MM.1S (cell line): ENCODE data around the gene H1-8.

Experiments used
- EZH2phosphoT487 ChIP-seq: fragments of 300-600 bp; sonication (generic); IDR thresholded peaks from 2 replicates; pipeline ENCODE4 v1.6.1; 2018; ENCODE audit warnings: antibody characterized with exemption, low read length
- TF ChIP-seq, protein P1 (sequence below): fragments of 300-600 bp; sonication (generic); IDR thresholded peaks from 2 replicates; pipeline ENCODE4 v1.5.1; 2016; ENCODE audit warnings: antibody characterized with exemption, low read length, mixed read lengths

- TF ChIP-seq, protein P1, sequence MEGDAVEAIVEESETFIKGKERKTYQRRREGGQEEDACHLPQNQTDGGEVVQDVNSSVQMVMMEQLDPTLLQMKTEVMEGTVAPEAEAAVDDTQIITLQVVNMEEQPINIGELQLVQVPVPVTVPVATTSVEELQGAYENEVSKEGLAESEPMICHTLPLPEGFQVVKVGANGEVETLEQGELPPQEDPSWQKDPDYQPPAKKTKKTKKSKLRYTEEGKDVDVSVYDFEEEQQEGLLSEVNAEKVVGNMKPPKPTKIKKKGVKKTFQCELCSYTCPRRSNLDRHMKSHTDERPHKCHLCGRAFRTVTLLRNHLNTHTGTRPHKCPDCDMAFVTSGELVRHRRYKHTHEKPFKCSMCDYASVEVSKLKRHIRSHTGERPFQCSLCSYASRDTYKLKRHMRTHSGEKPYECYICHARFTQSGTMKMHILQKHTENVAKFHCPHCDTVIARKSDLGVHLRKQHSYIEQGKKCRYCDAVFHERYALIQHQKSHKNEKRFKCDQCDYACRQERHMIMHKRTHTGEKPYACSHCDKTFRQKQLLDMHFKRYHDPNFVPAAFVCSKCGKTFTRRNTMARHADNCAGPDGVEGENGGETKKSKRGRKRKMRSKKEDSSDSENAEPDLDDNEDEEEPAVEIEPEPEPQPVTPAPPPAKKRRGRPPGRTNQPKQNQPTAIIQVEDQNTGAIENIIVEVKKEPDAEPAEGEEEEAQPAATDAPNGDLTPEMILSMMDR = no peak
- no peak for TF ChIP-seq EZH2phosphoT487
Measured at GRCh38 chr3:129581623-129582022, 38.6 kb downstream of the H1-8 start.
